NB4 (cell line): ENCODE data around the gene GSDME.

Experiments
- DNase-seq: peaks from one replicate; pipeline ENCODE4 v3.0.0; 2010; ENCODE audit warnings: low read depth
- H3K4me3 ChIP-seq: one replicate; pipeline ENCODE4 v1.5.1; 2011; ENCODE audit warnings: mild to moderate bottlenecking, low read depth, low read length, moderate library complexity
- CTCF ChIP-seq: IDR thresholded peaks from one replicate; pipeline ENCODE4 v1.5.1; 2012; ENCODE audit warnings: low read depth, low read length
- MAX ChIP-seq: IDR thresholded peaks from 2 replicates; pipeline ENCODE4 v1.6.1; 2011; ENCODE audit warnings: low read depth, low read length
- MYC ChIP-seq: IDR thresholded peaks from 2 replicates; pipeline ENCODE4 v1.6.1; 2011; ENCODE audit warnings: low read depth, low read length
- POLR2A ChIP-seq: IDR thresholded peaks from 2 replicates; pipeline ENCODE4 v1.6.1; 2011; ENCODE audit warnings: mild to moderate bottlenecking; ENCODE audit not compliant: insufficient read length; ENCODE audit errors: extremely low read depth

GSDME gene

GRCh38 chr7:24731313-24731712, 26.0 kb downstream of the GSDME start:
- no peak for DNase-seq
- TF ChIP-seq MYC (no peak), POLR2A (no peak), CTCF (no peak), MAX (no peak)
- no peak overlapping the region for H3K4me3 ChIP-seq

GRCh38 chr7:24730018-24730369, 27.3 kb downstream of the GSDME start:
- no peak for DNase-seq
- H3K4me3 ChIP-seq = no peak overlapping the region
- TF ChIP-seq MAX (no peak), CTCF (no peak), POLR2A (no peak), MYC (no peak)

- no peak for DNase-seq
- TF ChIP-seq POLR2A (no peak), CTCF (no peak), MAX (no peak), MYC (no peak)
- H3K4me3 ChIP-seq = no peak overlapping the region
Measured at GRCh38 chr7:24729365-24730017, 27.8 kb downstream of the GSDME start.

- DNase-seq = no peak
- TF ChIP-seq POLR2A (no peak), MYC (no peak), CTCF (no peak), MAX (no peak)
- no peak overlapping the region for H3K4me3 ChIP-seq
Measured at GRCh38 chr7:24728503-24729364, 28.5 kb downstream of the GSDME start.

- no peak overlapping the region for H3K4me3 ChIP-seq
- DNase-seq = no peak
- TF ChIP-seq MYC = no peak
- no peak for TF ChIP-seq CTCF
- no peak for TF ChIP-seq POLR2A
Measured at GRCh38 chr7:24728121-24728500, 29.2 kb downstream of the GSDME start.
